Psoas muscle (tissue), 8 donors: ENCODE measurements around the gene RBMS3. TPM values are rescaled to one million over a fixed set of nuclear protein-coding genes. Genes with fewer than 3 reads are reported as not detected.

Experiments
- ATAC-seq, 4 donors: fragments of 200-7000 bp; cut with Tn5 transposase; one replicate each; pipeline ENCODE4 v1.9.1; 2020; ENCODE audit warnings: moderate library complexity in 3 of 4, mild to moderate bottlenecking in 2 of 4
- DNase-seq, 2 donors: peaks; one replicate each; pipeline ENCODE4 v3.0.0-alpha.2; 2020
- H3K27ac ChIP-seq: fragments of 200-600 bp; one replicate; pipeline ENCODE4 v1.8.0; 2022
- H3K27me3 ChIP-seq, 3 donors: fragments of 200-600 bp in 1 of 3; one replicate each; pipeline versions ENCODE4 v1.6.1 to v1.8.0; 2013 to 2022; ENCODE audit warnings: low read length in 2 of 3, mild to moderate bottlenecking in 2 of 3, moderate library complexity in 1 of 3; ENCODE audit not compliant: insufficient read depth in 3 of 3
- H3K36me3 ChIP-seq, 2 donors: fragments of 200-600 bp in 1 of 2; one replicate each; pipeline versions ENCODE4 v1.6.1 to v1.8.0; 2013 to 2022; ENCODE audit warnings: low read depth in 1 of 2, mild to moderate bottlenecking in 1 of 2, moderate library complexity in 1 of 2; ENCODE audit not compliant: insufficient read depth in 1 of 2
- H3K4me1 ChIP-seq: fragments of 200-600 bp; one replicate; pipeline ENCODE4 v1.8.0; 2022
- H3K4me3 ChIP-seq: fragments of 200-600 bp; one replicate; pipeline ENCODE4 v1.8.0; 2022; ENCODE audit warnings: mild to moderate bottlenecking
- H3K9me3 ChIP-seq: fragments of 200-600 bp; one replicate; pipeline ENCODE4 v1.8.0; 2022
- CTCF ChIP-seq: fragments of 200-600 bp; IDR thresholded peaks from one replicate; pipeline ENCODE4 v1.8.0; 2022; ENCODE audit warnings: antibody characterized with exemption
- WGBS, 3 donors: extraction: QIAGEN DNeasy Blood & Tissue Kit; methylation state at CpG; one replicate each; pipeline versions ENCODE4 v1.1.6 to v1.1.7; 2013; 5-methylcytosine and 5-hydroxymethylcytosine counted together
- intact Hi-C, 2 donors: fragments of 100-400 bp; cut with DNase I; formaldehyde crosslinking; loops; one replicate each; pipeline versions ENCODE4 v1.11.0 to v1.14.2; 2022
- polyA plus RNA-seq, 3 donors: library from polyadenylated mRNA; stranded (reverse); fragments of 200-250 nt; gene quantifications; one replicate each; pipeline ENCODE4 v1.2.3, GENCODE V29; 2013
- total RNA-seq, 4 donors: library from RNA; stranded (reverse); fragmentation: NEBNext Ultra II Directional in 2 of 4; extraction: Animal tissue kit (Norgen Biotek cat#: 25700) in 2 of 4; gene quantifications; one replicate each; pipeline versions ENCODE4 v1.2.1 to v1.2.4, GENCODE V29; 2021 to 2023
- donor health status: healthy with polysubstance abuse.
- donor health status: DM: no; HTN: no; CAD: no; lungs with moderate emphysema.
- donor health status: Bipolar disorder and iron deficiency.
- donor health status: healthy.
- donor health status: DM: yes; HTN: yes; CAD: no.
- donor health status: DM: no; HTN: no; CAD: no.
- donor health status: DM: no; HTN: no; CAD: no.
- donor health status: DM: yes; HTN: yes; CAD: no.

The RBMS3 gene
- total and polyA plus RNA-seq, 7 donors: 3.8 to 34.5 (median 23.5) TPM

GRCh38 chr3:29644956-29645636 lies 364.2 kb downstream of the RBMS3 start:
- Histone ChIP-seq H3K36me3 (no peaks in the 10 kb centered on the region), H3K4me3 (no peak overlapping the region), H3K27ac (no peak overlapping the region), H3K9me3 (no peaks in the 10 kb centered on the region), H3K27me3 (no peaks in the 10 kb centered on the region), H3K4me1 (peaks cover 53% of the 10 kb centered on the region)
- intact Hi-C loops: loop anchor here (5.0 to 10.0 kb wide), 2 partner anchors 110 to 363 kb away; partner anchors contain the start of gene RBMS3 (in 1 of the 2)
- DNase-seq (no peak), ATAC-seq (no peak)
- TF ChIP-seq CTCF: no peak
- WGBS, 3 donors: 39 to 70% (median 48%) methylated on average over 3 of the region's 3 CpGs

GRCh38 chr3:29646043-29646442 lies 365.2 kb downstream of the RBMS3 start:
- peaks cover 48% of the 10 kb centered on the region for H3K4me1 ChIP-seq
- H3K36me3 ChIP-seq: no peaks in the 10 kb centered on the region
- no peak overlapping the region for H3K27ac ChIP-seq
- H3K4me3 ChIP-seq: no peak overlapping the region
- H3K9me3 ChIP-seq: no peaks in the 10 kb centered on the region
- WGBS, 3 donors: 95 to 98% (median 97%) methylated on average over 1 of the region's 1 CpG
- no peak for ATAC-seq
- H3K27me3 ChIP-seq: no peaks in the 10 kb centered on the region
- no peak for DNase-seq
- intact Hi-C loops: loop anchor here (10.0 kb wide), 1 partner anchor 109 kb away; no protein-coding TSS in a partner anchor
- TF ChIP-seq CTCF: no peak

- Histone ChIP-seq H3K27ac (no peak overlapping the region), H3K9me3 (no peaks in the 10 kb centered on the region), H3K4me1 (peaks cover 15% of the 10 kb centered on the region), H3K4me3 (no peak overlapping the region), H3K27me3 (no peaks in the 10 kb centered on the region), H3K36me3 (no peaks in the 10 kb centered on the region)
- no peak for DNase-seq
- WGBS, 3 donors: 82 to 91% (median 89%) methylated on average over 6 of the region's 6 CpGs
- intact Hi-C loops: loop anchor here (10.0 kb wide), 1 partner anchor 105 kb away; no protein-coding TSS in a partner anchor
- TF ChIP-seq CTCF: no peak
- ATAC-seq: no peak
These were observed 369.1 kb downstream of the RBMS3 start for GRCh38 chr3:29649815-29650547.

- no peaks in the 10 kb centered on the region for H3K36me3 ChIP-seq
- H3K4me3 ChIP-seq: no peak overlapping the region
- no peak for TF ChIP-seq CTCF
- H3K4me1 ChIP-seq: peaks cover 6% of the 10 kb centered on the region
- intact Hi-C loops: no loop called here
- DNase-seq (no peak), ATAC-seq (no peak)
- no peaks in the 10 kb centered on the region for H3K9me3 ChIP-seq
- no peak overlapping the region for H3K27ac ChIP-seq
- whole genome bisulfite sequencing, 3 donors: 83 to 96% (median 95%) methylated on average over 4 of the region's 4 CpGs
- no peaks in the 10 kb centered on the region for H3K27me3 ChIP-seq
These were observed 372.8 kb downstream of the RBMS3 start for GRCh38 chr3:29653680-29654079.
